ENCODE measurements around the gene WRAP73.

Gene WRAP73

DNA sequence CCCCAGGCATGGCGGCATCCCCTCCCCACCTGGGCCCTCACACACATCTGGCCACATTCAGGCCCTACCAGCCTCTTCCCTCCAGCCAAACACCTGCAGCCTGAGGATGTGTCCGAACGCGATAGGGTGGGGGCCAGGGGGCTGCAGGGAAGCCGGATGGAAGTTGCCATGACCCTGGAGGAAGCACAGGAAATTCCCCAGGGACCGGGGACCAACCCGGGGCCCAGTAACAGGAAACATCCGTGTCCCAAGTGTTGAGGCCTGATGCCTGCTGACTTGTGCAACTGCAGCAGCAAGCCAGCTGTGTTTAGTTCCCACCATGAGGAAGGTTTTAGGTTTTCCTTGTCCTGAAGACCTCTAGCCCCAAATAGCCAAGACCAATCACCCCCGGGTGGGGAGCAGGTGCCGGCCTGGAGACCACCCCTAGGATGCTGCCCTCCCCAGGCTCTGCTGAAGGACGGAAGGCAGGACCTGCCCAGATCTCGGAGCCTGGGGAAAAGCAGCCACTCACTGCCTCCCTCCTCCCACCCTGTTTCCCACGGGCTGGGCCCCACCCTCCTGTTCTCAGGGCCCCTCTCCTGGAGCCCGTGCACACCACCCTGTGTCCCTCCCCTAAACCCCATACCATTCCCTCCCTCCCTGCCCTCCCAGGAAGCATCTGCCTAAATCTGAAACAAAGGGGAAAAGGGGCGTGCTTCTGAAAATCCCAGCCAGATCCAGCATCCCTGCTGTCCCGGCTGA, 68.4 kb downstream of the WRAP73 start:
- H3K4me3 ChIP-seq (ENCODE audit: low read depth, low read length), result no peak overlapping the region
- TF ChIP-seq, protein P1, sequence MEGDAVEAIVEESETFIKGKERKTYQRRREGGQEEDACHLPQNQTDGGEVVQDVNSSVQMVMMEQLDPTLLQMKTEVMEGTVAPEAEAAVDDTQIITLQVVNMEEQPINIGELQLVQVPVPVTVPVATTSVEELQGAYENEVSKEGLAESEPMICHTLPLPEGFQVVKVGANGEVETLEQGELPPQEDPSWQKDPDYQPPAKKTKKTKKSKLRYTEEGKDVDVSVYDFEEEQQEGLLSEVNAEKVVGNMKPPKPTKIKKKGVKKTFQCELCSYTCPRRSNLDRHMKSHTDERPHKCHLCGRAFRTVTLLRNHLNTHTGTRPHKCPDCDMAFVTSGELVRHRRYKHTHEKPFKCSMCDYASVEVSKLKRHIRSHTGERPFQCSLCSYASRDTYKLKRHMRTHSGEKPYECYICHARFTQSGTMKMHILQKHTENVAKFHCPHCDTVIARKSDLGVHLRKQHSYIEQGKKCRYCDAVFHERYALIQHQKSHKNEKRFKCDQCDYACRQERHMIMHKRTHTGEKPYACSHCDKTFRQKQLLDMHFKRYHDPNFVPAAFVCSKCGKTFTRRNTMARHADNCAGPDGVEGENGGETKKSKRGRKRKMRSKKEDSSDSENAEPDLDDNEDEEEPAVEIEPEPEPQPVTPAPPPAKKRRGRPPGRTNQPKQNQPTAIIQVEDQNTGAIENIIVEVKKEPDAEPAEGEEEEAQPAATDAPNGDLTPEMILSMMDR (IDR thresholded peaks at IDR 0.05; ENCODE audit: low read depth, low read length, missing control alignments), result no peak
- DNase-seq (ENCODE audit: low read depth), result no peak

Data from GM12864 (cell line).